Trophoblast cell (in vitro differentiated cells and primary cell): ENCODE results near the gene NEDD8.

Experiments
- DNase-seq, 2 donors: peaks; one replicate each; pipeline ENCODE4 v3.0.0-alpha.2; 2016
- H2AFZ ChIP-seq: 2 replicates; pipeline ENCODE4 v1.6.1; 2013; ENCODE audit warnings: low read length, moderate library complexity, mild to moderate bottlenecking; ENCODE audit not compliant: insufficient read depth, poor library complexity
- H2AK5ac ChIP-seq: 2 replicates; pipeline ENCODE4 v1.6.1; 2013; ENCODE audit warnings: mild to moderate bottlenecking, low read length
- H2BK120ac ChIP-seq: 2 replicates; pipeline ENCODE4 v1.6.1; 2013; ENCODE audit warnings: low read length, mild to moderate bottlenecking, moderate library complexity; ENCODE audit not compliant: insufficient read depth, poor library complexity
- H2BK12ac ChIP-seq: 2 replicates; pipeline ENCODE4 v1.6.1; 2013; ENCODE audit warnings: mild to moderate bottlenecking, low read length, moderate library complexity
- H2BK5ac ChIP-seq: 2 replicates; pipeline ENCODE4 v1.6.1; 2013; ENCODE audit warnings: low read length, low read depth, moderate library complexity, mild to moderate bottlenecking; ENCODE audit not compliant: poor library complexity
- H3K14ac ChIP-seq: 2 replicates; pipeline ENCODE4 v1.6.1; 2013; ENCODE audit warnings: mild to moderate bottlenecking, low read length
- H3K18ac ChIP-seq: 2 replicates; pipeline ENCODE4 v1.6.1; 2013; ENCODE audit warnings: mild to moderate bottlenecking, low read length
- H3K23ac ChIP-seq: 2 replicates; pipeline ENCODE4 v1.6.1; 2013; ENCODE audit warnings: low read length
- H3K27ac ChIP-seq: 2 replicates; pipeline ENCODE4 v1.5.1; 2013; ENCODE audit warnings: low read depth, mild to moderate bottlenecking, inconsistent platforms, low read length, moderate library complexity
- H3K27me3 ChIP-seq: 2 replicates; pipeline ENCODE4 v1.6.1; 2013; ENCODE audit warnings: inconsistent platforms, mild to moderate bottlenecking, low read length, moderate library complexity; ENCODE audit not compliant: insufficient read depth
- H3K36me3 ChIP-seq, 2 experiments: 1 replicate in 1 of 2; 2 replicates in 1 of 2; pipeline ENCODE4 v1.6.1; 2013; ENCODE audit warnings: low read length in 2 of 2, mild to moderate bottlenecking in 2 of 2, moderate library complexity in 1 of 2; ENCODE audit not compliant: insufficient read depth in 2 of 2, control insufficient read depth in 1 of 2
- H3K4ac ChIP-seq: 2 replicates; pipeline ENCODE4 v1.6.1; 2013; ENCODE audit warnings: low read depth, mild to moderate bottlenecking, low read length, moderate library complexity
- H3K4me1 ChIP-seq, 2 experiments: 1 replicate in 1 of 2; 2 replicates in 1 of 2; pipeline ENCODE4 v1.6.1; 2013; ENCODE audit warnings: low read length in 2 of 2, mild to moderate bottlenecking in 2 of 2, moderate library complexity in 1 of 2; ENCODE audit not compliant: insufficient read depth in 2 of 2, control insufficient read depth in 1 of 2
- H3K4me2 ChIP-seq: 2 replicates; pipeline ENCODE4 v1.6.1; 2013; ENCODE audit warnings: inconsistent platforms, mild to moderate bottlenecking, low read length, moderate library complexity
- H3K4me3 ChIP-seq: 2 replicates; pipeline ENCODE4 v1.5.1; 2013; ENCODE audit warnings: mild to moderate bottlenecking, low read depth, low read length, inconsistent platforms
- H3K79me1 ChIP-seq: one replicate; pipeline ENCODE4 v1.6.1; 2013; ENCODE audit warnings: low read length
- H3K79me2 ChIP-seq: 2 replicates; pipeline ENCODE4 v1.6.1; 2013; ENCODE audit warnings: low read length, mild to moderate bottlenecking; ENCODE audit not compliant: control insufficient read depth, insufficient read depth, poor library complexity
- H3K9ac ChIP-seq: 2 replicates; pipeline ENCODE4 v1.6.1; 2013; ENCODE audit warnings: mild to moderate bottlenecking, low read length
- H3K9me3 ChIP-seq: 2 replicates; pipeline ENCODE4 v1.6.1; 2013; ENCODE audit warnings: low read depth, mild to moderate bottlenecking, control low read depth, inconsistent platforms, low read length; ENCODE audit not compliant: insufficient read depth
- H4K12ac ChIP-seq: 2 replicates; pipeline ENCODE4 v1.6.1; 2013; ENCODE audit warnings: low read depth, mild to moderate bottlenecking, low read length, moderate library complexity
- H4K8ac ChIP-seq: 2 replicates; pipeline ENCODE4 v1.6.1; 2013; ENCODE audit warnings: low read depth, mild to moderate bottlenecking, low read length, moderate library complexity
- H4K91ac ChIP-seq: one replicate; pipeline ENCODE4 v1.6.1; 2013; ENCODE audit warnings: low read depth, mild to moderate bottlenecking, low read length, moderate library complexity
- WGBS: extraction: QIAGEN DNeasy Blood & Tissue Kit; methylation state at CpG from one replicate; pipeline ENCODE4 v1.1.7; 2013; ENCODE audit warnings: missing lambda C conversion rate; ENCODE audit not compliant: insufficient read length, insufficient coverage; ENCODE audit errors: extremely low coverage; 5-methylcytosine and 5-hydroxymethylcytosine counted together

The NEDD8 gene

GRCh38 chr14:24260026-24260779 lies 28.0 kb upstream of the NEDD8 start:
- no peak overlapping the region for H2BK120ac ChIP-seq
- no peak overlapping the region for H2BK5ac ChIP-seq
- H3K4me3 ChIP-seq, result no peak overlapping the region
- no peak for DNase-seq
- H3K79me2 ChIP-seq, result peaks cover 10% of the 10 kb centered on the region
- H3K36me3 ChIP-seq, result peaks cover 40 to 41% of the 10 kb centered on the region in 2 experiments
- peaks cover 1% of the 10 kb centered on the region for H3K9me3 ChIP-seq
- peaks cover 32 to 34% of the 10 kb centered on the region in 2 experiments for H3K4me1 ChIP-seq
- no peak overlapping the region for H3K23ac ChIP-seq
- H3K79me1 ChIP-seq, result peaks cover 32% of the 10 kb centered on the region
- no peak overlapping the region for H2AFZ ChIP-seq
- H3K27me3 ChIP-seq, result no peaks in the 10 kb centered on the region
- H3K9ac ChIP-seq, result no peak overlapping the region
- H4K8ac ChIP-seq, result no peak overlapping the region
- H3K14ac ChIP-seq, result no peak overlapping the region
- no peak overlapping the region for H3K4me2 ChIP-seq
- peak overlapping the region; percentile 17 for H3K18ac ChIP-seq
- H3K27ac ChIP-seq, result no peak overlapping the region
- H2BK12ac ChIP-seq, result no peak overlapping the region
- H3K4ac ChIP-seq, result no peak overlapping the region
- H4K12ac ChIP-seq, result no peak overlapping the region
- no CpG with 5 or more reads among the region's 16 CpGs for WGBS
- no peak overlapping the region for H2AK5ac ChIP-seq
- peak overlapping the region; percentile 4 for H4K91ac ChIP-seq

DNA sequence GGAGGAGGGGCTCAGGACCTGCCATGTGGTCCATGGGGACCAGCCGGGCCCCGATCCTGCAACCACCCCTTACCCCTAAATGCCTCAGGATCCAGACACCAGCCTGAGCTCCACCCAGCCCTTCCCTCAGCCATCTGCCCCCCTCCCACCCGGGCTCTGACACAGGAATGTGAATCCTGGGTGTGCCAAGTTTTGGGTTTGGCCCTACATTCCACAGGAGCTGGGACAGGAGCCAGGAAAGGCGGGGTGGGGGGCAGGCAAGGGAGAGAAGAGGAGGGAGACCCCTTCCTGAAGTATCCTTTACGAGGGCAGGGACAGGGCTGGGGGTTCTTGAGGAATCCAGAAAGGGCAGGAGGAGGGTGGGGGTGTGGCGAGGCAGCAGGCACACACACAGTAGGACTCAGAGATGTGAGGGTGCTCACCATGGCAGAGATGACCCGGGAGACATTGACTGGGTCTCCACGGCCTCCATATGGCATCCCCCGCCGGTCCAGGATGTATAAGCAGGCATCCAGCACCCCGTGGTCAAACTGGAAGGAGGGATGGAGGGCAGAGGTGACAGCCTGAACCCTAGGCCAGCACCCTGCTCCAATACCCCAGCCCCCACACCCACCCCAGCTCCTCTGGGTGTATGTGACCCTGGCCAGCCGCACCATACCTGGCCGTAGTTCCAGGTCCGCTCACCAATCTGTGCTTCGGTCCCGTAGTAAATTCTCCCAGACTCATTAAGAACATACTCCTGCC lies 27.3 kb upstream of the NEDD8 start:
- Histone ChIP-seq H3K36me3 (peaks cover 47 to 48% of the 10 kb centered on the region in 2 experiments), H3K18ac (no peak overlapping the region), H3K4ac (no peak overlapping the region)

GRCh38 chr14:24258548-24259265 lies 26.5 kb upstream of the NEDD8 start:
- H2BK120ac ChIP-seq, result no peak overlapping the region
- no peaks in the 10 kb centered on the region for H3K27me3 ChIP-seq
- H3K36me3 ChIP-seq, result peaks cover 54 to 55% of the 10 kb centered on the region in 2 experiments
- H3K4me1 ChIP-seq, result peaks cover 17 to 21% of the 10 kb centered on the region in 2 experiments
- no peak for DNase-seq
- H4K12ac ChIP-seq, result no peak overlapping the region
- peaks cover 1% of the 10 kb centered on the region for H3K9me3 ChIP-seq
- H3K23ac ChIP-seq, result no peak overlapping the region
- H2BK5ac ChIP-seq, result no peak overlapping the region
- peaks cover 8% of the 10 kb centered on the region for H3K79me2 ChIP-seq
- H3K79me1 ChIP-seq, result peaks cover 18% of the 10 kb centered on the region
- H3K4ac ChIP-seq, result no peak overlapping the region
- H4K91ac ChIP-seq, result no peak overlapping the region
- no peak overlapping the region for H2BK12ac ChIP-seq
- H3K9ac ChIP-seq, result no peak overlapping the region
- WGBS, result no CpG with 5 or more reads among the region's 18 CpGs
- H3K18ac ChIP-seq, result no peak overlapping the region
- H3K4me2 ChIP-seq, result no peak overlapping the region
- H3K14ac ChIP-seq, result no peak overlapping the region
- H2AK5ac ChIP-seq, result no peak overlapping the region
- H3K4me3 ChIP-seq, result no peak overlapping the region
- no peak overlapping the region for H3K27ac ChIP-seq
- no peak overlapping the region for H2AFZ ChIP-seq
- H4K8ac ChIP-seq, result no peak overlapping the region

More for the DNA sequence above, 27.3 kb upstream of the NEDD8 start:
- Histone ChIP-seq H3K14ac (no peak overlapping the region), H3K9ac (no peak overlapping the region), H2BK120ac (no peak overlapping the region), H2BK5ac (no peak overlapping the region), H4K91ac (no peak overlapping the region), H4K8ac (no peak overlapping the region), H3K27ac (no peak overlapping the region), H2AK5ac (no peak overlapping the region), H3K9me3 (peaks cover 1% of the 10 kb centered on the region), H3K4me2 (no peak overlapping the region), H3K79me1 (peaks cover 25% of the 10 kb centered on the region), H3K4me3 (no peak overlapping the region), H3K79me2 (peaks cover 8% of the 10 kb centered on the region), H2BK12ac (no peak overlapping the region), H4K12ac (no peak overlapping the region), H2AFZ (no peak overlapping the region), H3K4me1 (peaks cover 25 to 27% of the 10 kb centered on the region in 2 experiments), H3K23ac (no peak overlapping the region), H3K27me3 (no peaks in the 10 kb centered on the region)
- no CpG with 5 or more reads among the region's 16 CpGs for WGBS
- DNase-seq, result no peak

DNA sequence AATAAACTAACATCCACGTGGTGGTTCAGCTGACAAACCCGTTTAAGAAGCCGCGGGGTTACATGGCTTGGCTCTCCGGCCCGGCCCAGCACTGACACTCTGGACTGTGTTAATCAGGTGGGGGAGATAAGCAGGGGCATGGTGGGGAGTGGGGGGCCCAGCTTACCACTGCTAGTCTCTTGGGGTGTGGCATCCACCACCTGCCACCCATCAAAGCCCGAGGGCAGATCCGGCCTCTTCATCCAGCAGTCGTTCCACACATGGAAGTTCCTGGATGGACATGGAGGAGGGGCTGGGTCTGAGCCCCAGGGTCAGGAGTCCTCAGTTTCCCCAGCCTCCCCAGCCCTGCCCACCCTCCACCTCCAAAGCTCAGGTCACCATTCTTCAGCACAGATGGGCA lies 26.0 kb upstream of the NEDD8 start:
- H3K79me2 ChIP-seq, result peaks cover 6% of the 10 kb centered on the region
- no peak overlapping the region for H4K8ac ChIP-seq
- no peak overlapping the region for H3K9ac ChIP-seq
- peaks cover 13% of the 10 kb centered on the region for H3K79me1 ChIP-seq
- no peak overlapping the region for H3K4me3 ChIP-seq
- H2BK120ac ChIP-seq, result no peak overlapping the region
- no peak overlapping the region for H3K23ac ChIP-seq
- H2AFZ ChIP-seq, result no peak overlapping the region
- H2AK5ac ChIP-seq, result no peak overlapping the region
- no peaks in the 10 kb centered on the region for H3K27me3 ChIP-seq
- peaks cover 13 to 19% of the 10 kb centered on the region in 2 experiments for H3K4me1 ChIP-seq
- H3K27ac ChIP-seq, result no peak overlapping the region
- H4K91ac ChIP-seq, result no peak overlapping the region
- no peak overlapping the region for H3K14ac ChIP-seq
- peaks cover 54 to 58% of the 10 kb centered on the region in 2 experiments for H3K36me3 ChIP-seq
- peaks cover 1% of the 10 kb centered on the region for H3K9me3 ChIP-seq
- H2BK5ac ChIP-seq, result no peak overlapping the region
- no CpG with 5 or more reads among the region's 9 CpGs for WGBS
- DNase-seq, result no peak
- H2BK12ac ChIP-seq, result no peak overlapping the region
- no peak overlapping the region for H4K12ac ChIP-seq
- H3K4me2 ChIP-seq, result no peak overlapping the region
- no peak overlapping the region for H3K4ac ChIP-seq
- no peak overlapping the region for H3K18ac ChIP-seq
